HG03432 (cell line): ENCODE measurements around the gene SCN1A.
"Not testable (repeated sequence)": the region's sequence is repeated elsewhere in the genome, so short reads cannot be mapped to it uniquely, and the experiment has no call there.

ENCODE experiments used
- ATAC-seq: cut with Tn5 transposase; IDR thresholded peaks from one replicate; pipeline ENCODE4 v1.9.1; 2021; ENCODE audit warnings: mild to moderate bottlenecking, moderate library complexity; ENCODE audit not compliant: unreplicated experiment

SCN1A gene

GRCh38 chr2:166135849-166136258 is 8.0 kb upstream of the SCN1A start:
- no peak for ATAC-seq

- no peak for ATAC-seq
Measured at GRCh38 chr2:166135152-166135848, 7.5 kb upstream of the SCN1A start.

- ATAC-seq, result no peak
Measured at GRCh38 chr2:166134252-166135151, 6.7 kb upstream of the SCN1A start.

- no peak for ATAC-seq
Measured at GRCh38 chr2:166133653-166134052, 5.8 kb upstream of the SCN1A start.

- ATAC-seq, result no peak
Measured at GRCh38 chr2:166128156-166128505, 311 bp upstream of the SCN1A start.

GRCh38 chr2:166126007-166126639 is 1.7 kb downstream of the SCN1A start:
- no peak for ATAC-seq

- no peak for ATAC-seq
Measured at GRCh38 chr2:166125557-166125956, 2.3 kb downstream of the SCN1A start.

- no peak for ATAC-seq
Measured at GRCh38 chr2:166118180-166118579, 9.6 kb downstream of the SCN1A start.

- no peak for ATAC-seq
Measured at GRCh38 chr2:166117491-166117890, 10.3 kb downstream of the SCN1A start.

GRCh38 chr2:166115589-166115988 is 12.2 kb downstream of the SCN1A start:
- peak; percentile 67 for ATAC-seq

- peak; percentile 42 for ATAC-seq
Measured at GRCh38 chr2:166112193-166112605, 15.6 kb downstream of the SCN1A start.

- ATAC-seq, result no peak
Measured at GRCh38 chr2:166106431-166107015, 21.3 kb downstream of the SCN1A start.

- no peak for ATAC-seq
Measured at GRCh38 chr2:166104773-166105172, 23.0 kb downstream of the SCN1A start.

GRCh38 chr2:166104084-166104483 is 23.7 kb downstream of the SCN1A start:
- no peak for ATAC-seq

GRCh38 chr2:166103277-166103676 is 24.5 kb downstream of the SCN1A start:
- ATAC-seq, result not testable (repeated sequence)

- no peak for ATAC-seq
Measured at GRCh38 chr2:166094325-166094724, 33.5 kb downstream of the SCN1A start.

GRCh38 chr2:166092889-166093288 is 34.9 kb downstream of the SCN1A start:
- ATAC-seq, result no peak

GRCh38 chr2:166091439-166091838 is 36.4 kb downstream of the SCN1A start:
- ATAC-seq, result no peak

- no peak for ATAC-seq
Measured at GRCh38 chr2:166090908-166091307, 36.9 kb downstream of the SCN1A start.

- ATAC-seq, result no peak
Measured at GRCh38 chr2:166090346-166090745, 37.5 kb downstream of the SCN1A start.

- ATAC-seq, result no peak
Measured at GRCh38 chr2:166088634-166089033, 39.2 kb downstream of the SCN1A start.
